KG1 (cell line): ENCODE data around the gene MAP2K3.
"Not testable (repeated sequence)": the region's sequence is repeated elsewhere in the genome, so short reads cannot be mapped to it uniquely, and the experiment has no call there.

Experiments used
- DNase-seq: peaks from one replicate; lab custom pipeline; 2025; lab: John Stamatoyannopoulos, UW

Gene MAP2K3

GRCh38 chr17:21328778-21329177 lies 44.3 kb downstream of the MAP2K3 start:
- DNase-seq: not testable (repeated sequence)

GRCh38 chr17:21330436-21331160 lies 46.1 kb downstream of the MAP2K3 start:
- no peak for DNase-seq

- DNase-seq: not testable (repeated sequence)
Measured at GRCh38 chr17:21336541-21337294, 52.2 kb downstream of the MAP2K3 start.

GRCh38 chr17:21337981-21338625 lies 53.6 kb downstream of the MAP2K3 start:
- DNase-seq: not testable (repeated sequence)

- no peak for DNase-seq
Measured at GRCh38 chr17:21339011-21339410, 54.5 kb downstream of the MAP2K3 start.

GRCh38 chr17:21339571-21339970 lies 55.1 kb downstream of the MAP2K3 start:
- not testable (repeated sequence) for DNase-seq

- not testable (repeated sequence) for DNase-seq
Measured at GRCh38 chr17:21340407-21340806, 55.9 kb downstream of the MAP2K3 start.

GRCh38 chr17:21341279-21341678 lies 56.8 kb downstream of the MAP2K3 start:
- not testable (repeated sequence) for DNase-seq

- DNase-seq: not testable (repeated sequence)
Measured at GRCh38 chr17:21341925-21342540, 57.5 kb downstream of the MAP2K3 start.

GRCh38 chr17:21343061-21343949 lies 58.8 kb downstream of the MAP2K3 start:
- not testable (repeated sequence) for DNase-seq

- DNase-seq: not testable (repeated sequence)
Measured at GRCh38 chr17:21344801-21345200, 60.3 kb downstream of the MAP2K3 start.

GRCh38 chr17:21345236-21345635 lies 60.7 kb downstream of the MAP2K3 start:
- no peak for DNase-seq

GRCh38 chr17:21346107-21346506 lies 61.6 kb downstream of the MAP2K3 start:
- DNase-seq: not testable (repeated sequence)

- not testable (repeated sequence) for DNase-seq
Measured at GRCh38 chr17:21346651-21347250, 62.2 kb downstream of the MAP2K3 start.

- DNase-seq: not testable (repeated sequence)
Measured at GRCh38 chr17:21347660-21348059, 63.1 kb downstream of the MAP2K3 start.

GRCh38 chr17:21348081-21348925 lies 63.8 kb downstream of the MAP2K3 start:
- not testable (repeated sequence) for DNase-seq

GRCh38 chr17:21348926-21349261 lies 64.4 kb downstream of the MAP2K3 start:
- DNase-seq: not testable (repeated sequence)

- not testable (repeated sequence) for DNase-seq
Measured at GRCh38 chr17:21349358-21350050, 65.0 kb downstream of the MAP2K3 start.

- not testable (repeated sequence) for DNase-seq
Measured at GRCh38 chr17:21350495-21350894, 66.0 kb downstream of the MAP2K3 start.
